Measurements from ENCODE around the gene MLNR.

The MLNR gene

GRCh38 chr13:49234741-49235140 lies 14.6 kb downstream of the MLNR start:
- no peak for DNase-seq

GRCh38 chr13:49235856-49236431 lies 15.8 kb downstream of the MLNR start:
- no peak for DNase-seq

DNA sequence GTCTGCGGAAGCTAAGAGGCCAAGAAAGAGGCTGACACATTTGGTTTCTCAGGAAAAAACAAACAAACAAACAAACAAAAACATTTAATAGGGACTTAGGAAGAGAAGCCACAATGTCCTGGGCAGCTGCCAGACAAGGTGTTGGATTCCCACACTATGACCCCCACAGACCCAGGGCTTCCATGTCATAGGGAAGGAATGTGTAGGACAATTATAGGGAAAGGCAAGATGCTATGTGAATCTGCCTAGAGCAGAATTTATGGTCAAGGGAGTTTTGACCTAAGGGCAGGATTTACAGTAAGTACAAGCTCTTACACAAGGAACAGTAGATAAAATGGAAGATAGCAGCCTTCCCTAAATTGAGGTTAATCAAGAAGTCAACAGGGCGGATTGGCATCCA lies 18.5 kb downstream of the MLNR start:
- DNase-seq = no peak

DNA sequence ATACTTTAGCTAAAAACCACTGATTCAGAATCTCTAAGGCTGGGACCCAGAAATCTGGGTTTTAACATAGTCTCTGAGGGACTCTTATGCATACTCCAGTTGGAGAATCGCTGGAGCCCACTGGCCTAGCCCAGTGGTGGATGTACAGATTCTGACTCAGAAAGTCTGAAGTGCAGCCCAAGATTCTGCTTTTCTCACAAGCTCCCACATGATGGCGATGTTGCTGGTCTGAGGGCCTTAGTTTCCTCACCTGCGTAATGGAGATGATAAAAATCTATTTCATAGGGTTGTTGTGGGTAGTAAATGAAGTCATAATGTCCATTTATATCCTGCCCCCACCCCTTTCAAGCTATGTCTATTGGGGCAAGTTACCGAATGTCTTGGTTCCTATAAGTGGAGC lies 19.9 kb downstream of the MLNR start:
- no peak for DNase-seq

GRCh38 chr13:49241296-49241695 lies 21.2 kb downstream of the MLNR start:
- no peak for DNase-seq

DNA sequence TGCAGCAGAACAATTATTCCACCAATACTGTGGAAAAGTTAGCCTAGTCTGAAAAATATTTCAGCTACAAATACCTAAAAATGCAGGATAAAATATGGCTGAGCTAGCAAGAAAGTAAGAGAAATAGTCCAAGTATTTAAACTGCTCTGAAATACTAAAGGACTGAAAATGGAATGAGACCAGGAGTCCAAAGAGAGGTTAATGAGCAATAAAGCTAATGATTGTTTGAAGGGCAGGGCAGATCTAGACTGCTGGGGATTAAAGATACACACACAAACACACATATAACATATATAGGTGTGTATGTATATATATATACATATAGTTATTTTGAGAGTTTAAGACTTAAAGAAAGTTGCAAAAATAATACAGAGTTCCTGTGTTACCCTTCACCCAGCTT lies 25.0 kb downstream of the MLNR start:
- DNase-seq = no peak

GRCh38 chr13:49246850-49247642 lies 26.9 kb downstream of the MLNR start:
- DNase-seq = no peak

- DNase-seq = peak; percentile 68
Observed at GRCh38 chr13:49247643-49248621, 27.8 kb downstream of the MLNR start, which contains the start of gene CDADC1. Gene CDADC1, plus strand, starts transcription at chr13:49247925. Its CDS starts 113 bp downstream, at chr13:49248038.

DNA sequence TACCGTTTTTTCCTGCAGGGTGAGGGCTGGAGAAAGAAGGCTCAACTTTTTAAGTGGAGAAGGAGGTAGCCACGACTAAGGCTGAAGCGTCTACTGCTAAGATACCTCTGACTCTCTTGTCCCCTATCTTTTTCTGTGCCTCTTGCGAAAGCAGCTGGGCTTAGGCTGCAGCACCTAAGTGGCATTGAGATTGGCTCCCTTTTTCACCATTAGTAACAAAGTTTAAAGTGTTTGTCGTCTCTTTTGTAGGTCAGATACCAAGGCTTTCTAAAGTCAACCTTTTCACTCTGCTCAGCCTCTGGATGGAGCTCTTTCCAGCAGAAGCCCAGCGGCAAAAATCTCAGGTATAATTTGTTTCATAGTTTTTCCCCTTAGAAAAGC lies 28.5 kb downstream of the MLNR start:
- DNase-seq = no peak

DNA sequence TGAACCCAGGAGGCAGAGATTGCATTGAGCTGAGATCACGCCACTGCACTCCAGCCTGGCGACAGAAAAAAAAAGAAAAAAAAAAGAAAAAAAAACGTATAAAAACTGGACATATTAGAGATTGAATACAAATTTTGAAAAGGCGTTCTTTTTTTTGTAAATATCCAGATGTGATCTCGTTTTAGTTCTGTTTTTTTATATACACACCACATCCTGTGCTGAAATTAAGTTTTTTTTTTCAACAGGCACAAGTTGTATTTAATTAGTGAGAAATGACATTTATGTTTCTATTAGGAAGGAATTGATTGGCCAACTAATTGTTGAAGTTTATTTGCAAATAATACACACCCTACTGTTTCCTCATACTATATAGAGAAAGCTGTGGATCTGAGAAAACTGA lies 31.2 kb downstream of the MLNR start:
- DNase-seq = no peak

DNA sequence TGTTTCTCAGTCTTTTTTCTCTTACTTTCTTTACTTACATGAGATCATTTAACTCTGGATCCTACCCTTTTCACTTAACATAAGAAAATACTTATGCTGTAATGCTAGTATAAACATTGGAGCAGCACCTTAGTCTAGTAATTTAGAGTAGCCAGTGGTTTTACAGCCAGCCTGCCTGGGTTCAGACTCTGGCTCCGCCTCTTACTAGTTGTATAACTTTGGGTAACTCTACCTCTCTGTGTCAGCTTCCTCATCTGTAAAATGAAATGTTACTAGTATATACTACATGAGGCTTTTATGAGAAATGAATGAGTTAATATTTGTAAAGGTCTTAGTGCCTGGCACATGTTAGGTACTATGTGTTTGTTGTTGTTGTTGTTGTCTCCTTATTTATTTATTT lies 33.2 kb downstream of the MLNR start:
- no peak for DNase-seq

- DNase-seq = no peak
Observed at GRCh38 chr13:49254007-49254406, 33.9 kb downstream of the MLNR start.

DNA sequence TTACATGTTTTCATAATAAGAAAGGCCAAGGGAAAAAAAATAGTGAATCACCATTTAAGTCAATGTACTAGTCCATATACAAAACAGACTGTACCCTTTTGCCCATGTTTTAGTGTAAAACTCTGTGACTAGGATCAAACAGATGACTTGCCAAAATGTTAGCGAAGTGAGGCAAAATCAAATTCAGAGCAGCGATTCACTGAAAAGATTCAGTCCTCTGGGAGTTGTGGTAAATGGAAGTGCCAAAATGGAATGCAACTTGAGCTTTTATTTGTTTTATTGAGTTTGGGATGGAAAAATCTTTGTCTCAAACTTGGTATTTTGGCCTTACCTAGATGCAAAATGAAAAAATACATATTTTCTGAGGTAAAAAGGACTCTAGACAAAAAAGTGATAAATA lies 36.7 kb downstream of the MLNR start:
- no peak for DNase-seq

- DNase-seq = no peak
Observed at GRCh38 chr13:49258089-49258796, 38.1 kb downstream of the MLNR start.

GRCh38 chr13:49259586-49259985 lies 39.4 kb downstream of the MLNR start:
- no peak for DNase-seq

DNA sequence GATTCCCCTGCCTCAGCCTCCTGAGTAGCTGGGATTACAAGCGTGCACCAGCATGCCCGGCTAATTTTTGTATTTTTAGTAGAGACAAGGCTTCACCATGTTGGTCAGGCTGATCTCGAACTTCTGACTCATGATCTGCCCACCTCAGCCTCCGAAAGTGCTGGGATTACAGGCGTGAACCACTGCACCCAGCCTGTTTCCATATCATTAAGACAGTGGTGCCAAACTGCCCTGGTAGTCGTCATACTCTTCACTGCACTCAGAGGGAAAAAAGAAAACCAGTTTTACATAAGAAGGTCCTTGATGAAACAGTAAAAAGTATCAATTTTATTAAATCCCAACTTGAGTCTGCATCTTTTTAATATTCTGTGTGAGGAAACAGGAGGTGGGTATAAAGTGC lies 42.5 kb downstream of the MLNR start:
- no peak for DNase-seq

GRCh38 chr13:49265822-49266221 lies 45.7 kb downstream of the MLNR start:
- DNase-seq = no peak

GRCh38 chr13:49271264-49271663 lies 51.1 kb downstream of the MLNR start:
- no peak for DNase-seq

Data from NCI-H1694 treated with DMSO at 0.1 percent for 48 hours (cell line).